PC-9 (cell line): ENCODE data around the gene GNG4. TPM values are rescaled to one million over a fixed set of nuclear protein-coding genes. Genes with fewer than 3 reads are reported as not detected.

Source experiments
- BruUV-seq: library from RNA; stranded (reverse); fragments of 400-500 nt; replicated peaks from 2 replicates; lab custom pipeline; 2021; lab: Mats Ljungman, UMichigan
- CTCF ChIA-PET: fragments of 300-600 bp; sonication (Branson Sonifier 250); formaldehyde crosslinking; loops from one replicate; lab custom pipeline; 2022; ENCODE audit warnings: antibody characterized with exemption; lab: Charles Lee
- POLR2A ChIA-PET: fragments of 300-600 bp; sonication (Branson Sonifier 250); formaldehyde crosslinking; loops from one replicate; lab custom pipeline; 2022; ENCODE audit warnings: antibody characterized with exemption; ENCODE audit not compliant: unreplicated experiment; lab: Charles Lee
- DNase-seq, 2 experiments: peaks; one replicate each; pipeline versions ENCODE4 v3.0.0 to v3.0.0-alpha.2; 2015 to 2022; ENCODE audit warnings: mixed read lengths in 1 of 2
- H2AFZ ChIP-seq: fragments of 200-600 bp; sonication (generic); 2 replicates; pipeline ENCODE4 v1.8.1; 2017; ENCODE audit warnings: antibody characterized with exemption
- H3F3A ChIP-seq: fragments of 200-600 bp; sonication (generic); 2 replicates; pipeline ENCODE4 v1.8.1; 2017; ENCODE audit warnings: antibody characterized with exemption, mild to moderate bottlenecking, low read depth; ENCODE audit not compliant: insufficient read depth
- H3K27ac ChIP-seq: fragments of 200-600 bp; sonication (generic); 2 replicates; pipeline ENCODE4 v1.6.1; 2016; ENCODE audit warnings: mixed run types
- H3K27me3 ChIP-seq: fragments of 200-600 bp; sonication (generic); 2 replicates; pipeline ENCODE4 v1.6.1; 2016; ENCODE audit warnings: low read depth, mixed run types; ENCODE audit not compliant: insufficient read depth
- H3K36me3 ChIP-seq: fragments of 200-600 bp; sonication (generic); 2 replicates; pipeline ENCODE4 v1.6.1; 2016; ENCODE audit warnings: low read depth, mixed run types
- H3K4me1 ChIP-seq: fragments of 200-600 bp; sonication (generic); replicated peaks from 2 replicates; pipeline ENCODE4 v1.6.1; 2016; ENCODE audit warnings: mixed run types; ENCODE audit not compliant: insufficient read depth
- H3K4me2 ChIP-seq: fragments of 200-600 bp; sonication (generic); 2 replicates; pipeline ENCODE4 v1.6.1; 2017; ENCODE audit warnings: mixed run types
- H3K4me3 ChIP-seq: fragments of 200-600 bp; sonication (generic); 2 replicates; pipeline ENCODE4 v1.6.1; 2016; ENCODE audit warnings: mixed run types
- H3K79me2 ChIP-seq: fragments of 200-600 bp; sonication (generic); 2 replicates; pipeline ENCODE4 v1.6.1; 2017; ENCODE audit warnings: low read depth, mixed run types
- H3K9me2 ChIP-seq: fragments of 200-600 bp; sonication (generic); 2 replicates; pipeline ENCODE4 v1.8.1; 2017; ENCODE audit warnings: mild to moderate bottlenecking; ENCODE audit not compliant: insufficient read depth
- H3K9me3 ChIP-seq: fragments of 200-600 bp; sonication (generic); 2 replicates; pipeline ENCODE4 v1.8.1; 2016; ENCODE audit warnings: low read depth; ENCODE audit not compliant: insufficient read depth
- H4K20me1 ChIP-seq: fragments of 200-600 bp; sonication (generic); 2 replicates; pipeline ENCODE4 v1.8.1; 2017; ENCODE audit not compliant: insufficient read depth
- CTCF ChIP-seq: fragments of 200-600 bp; sonication (generic); conservative IDR thresholded peaks from 2 replicates; pipeline ENCODE4 v1.6.1; 2017; ENCODE audit warnings: mixed run types, antibody characterized with exemption, mild to moderate bottlenecking, moderate library complexity
- EZH2 ChIP-seq: fragments of 200-600 bp; sonication (generic); IDR thresholded peaks from 2 replicates; pipeline ENCODE4 v1.8.0; 2017; ENCODE audit warnings: antibody characterized with exemption, low read depth
- intact Hi-C: fragments of 100-400 bp; cut with micrococcal nuclease; formaldehyde crosslinking; loops from one replicate; pipeline ENCODE4 v1.10.0; 2022; ENCODE audit not compliant: unreplicated experiment
- total RNA-seq: library from RNA; stranded (reverse); gene quantifications from 2 replicates; pipeline ENCODE4 v1.2.3, GENCODE V29; 2021

Gene GNG4
- total RNA-seq, 1 experiment from 2014 or later = 16.3 TPM

- TF ChIP-seq CTCF = no peak
- TF ChIP-seq EZH2 = no peak
- no peak overlapping the region for H2AFZ ChIP-seq
- no peak overlapping the region for H3K4me2 ChIP-seq
- ChIA-PET CTCF (no interaction called here), POLR2A (no interaction called here)
- H3F3A ChIP-seq = no peaks in the 10 kb centered on the region
- no peak overlapping the region for H3K27ac ChIP-seq
- no peaks in the 10 kb centered on the region for H3K79me2 ChIP-seq
- H3K4me3 ChIP-seq = no peak overlapping the region
- H3K27me3 ChIP-seq = no peaks in the 10 kb centered on the region
- H3K9me2 ChIP-seq = no peaks in the 10 kb centered on the region
- H3K4me1 ChIP-seq = no peaks in the 10 kb centered on the region
- intact Hi-C loops = no loop called here
- no peaks in the 10 kb centered on the region for H3K9me3 ChIP-seq
- H3K36me3 ChIP-seq = no peaks in the 10 kb centered on the region
- no peaks in the 10 kb centered on the region for H4K20me1 ChIP-seq
- BruUV-seq = no TSS peak
- no peak for DNase-seq
Measured at GRCh38 chr1:235571482-235571881, 78.1 kb downstream of the GNG4 start.

GRCh38 chr1:235567812-235568503 lies 81.6 kb downstream of the GNG4 start:
- POLR2A ChIA-PET = no interaction called here
- no peaks in the 10 kb centered on the region for H3K27me3 ChIP-seq
- CTCF ChIA-PET = no interaction called here

GRCh38 chr1:235566084-235566483 lies 83.5 kb downstream of the GNG4 start:
- no peak for DNase-seq
- H3K9me3 ChIP-seq = no peaks in the 10 kb centered on the region
- no peak overlapping the region for H3K4me3 ChIP-seq
- intact Hi-C loops = no loop called here
- ChIA-PET CTCF (no interaction called here), POLR2A (no interaction called here)
- BruUV-seq = no TSS peak
- H3K79me2 ChIP-seq = no peaks in the 10 kb centered on the region
- no peaks in the 10 kb centered on the region for H3K36me3 ChIP-seq
- H3K27me3 ChIP-seq = no peaks in the 10 kb centered on the region
- H3K4me1 ChIP-seq = no peaks in the 10 kb centered on the region
- no peak overlapping the region for H3K4me2 ChIP-seq
- H4K20me1 ChIP-seq = no peaks in the 10 kb centered on the region
- H3K27ac ChIP-seq = no peak overlapping the region
- no peaks in the 10 kb centered on the region for H3F3A ChIP-seq
- no peak overlapping the region for H2AFZ ChIP-seq
- no peaks in the 10 kb centered on the region for H3K9me2 ChIP-seq
- TF ChIP-seq EZH2 = no peak
- no peak for TF ChIP-seq CTCF

More at GRCh38 chr1:235567812-235568503, 81.6 kb downstream of the GNG4 start:
- no TSS peak for BruUV-seq
- H3K4me2 ChIP-seq = no peak overlapping the region
- no peaks in the 10 kb centered on the region for H3K4me1 ChIP-seq
- TF ChIP-seq EZH2 (no peak), CTCF (no peak)
- intact Hi-C loops = no loop called here
- H3F3A ChIP-seq = no peaks in the 10 kb centered on the region
- H3K27ac ChIP-seq = no peak overlapping the region
- no peaks in the 10 kb centered on the region for H3K79me2 ChIP-seq
- no peaks in the 10 kb centered on the region for H3K36me3 ChIP-seq
- DNase-seq = no peak
- H3K9me3 ChIP-seq = no peaks in the 10 kb centered on the region
- H3K9me2 ChIP-seq = no peaks in the 10 kb centered on the region
- H4K20me1 ChIP-seq = no peaks in the 10 kb centered on the region
- no peak overlapping the region for H3K4me3 ChIP-seq
- H2AFZ ChIP-seq = no peak overlapping the region
